ENCODE results near the gene CNFN.

Gene CNFN

GRCh38 chr19:42406111-42406510 lies 16.0 kb upstream of the CNFN start:
- H3K4me1 ChIP-seq (ENCODE audit: low read depth, poor library complexity, severe bottlenecking) = peaks cover 5% of the 10 kb centered on the region
- no peak overlapping the region for H3K9ac ChIP-seq
- no peak for TF ChIP-seq CTCF (conservative IDR thresholded peaks at IDR 0.05; ENCODE audit: low read depth, low read length)
- H3K36me3 ChIP-seq (ENCODE audit: insufficient read depth) = no peaks in the 10 kb centered on the region
- no peaks in the 10 kb centered on the region for H4K20me1 ChIP-seq (ENCODE audit: insufficient read depth)
- no peak overlapping the region for H3K4me3 ChIP-seq (IDR thresholded peaks at IDR 0.05; ENCODE audit: insufficient read depth, low read depth, low read length)
- no peak overlapping the region for H3K27ac ChIP-seq
- H3K27me3 ChIP-seq (ENCODE audit: insufficient read depth, low read depth) = no peaks in the 10 kb centered on the region
- no peaks in the 10 kb centered on the region for H3K79me2 ChIP-seq (ENCODE audit: insufficient read depth, low read depth)
- H2AFZ ChIP-seq (ENCODE audit: low read depth) = no peak overlapping the region
- H3K4me2 ChIP-seq = no peak overlapping the region

- Histone ChIP-seq H3K79me2 (ENCODE audit: insufficient read depth, low read depth) (no peaks in the 10 kb centered on the region), H3K27me3 (ENCODE audit: insufficient read depth, low read depth) (no peaks in the 10 kb centered on the region), H3K4me2 (no peak overlapping the region), H3K9ac (no peak overlapping the region), H4K20me1 (ENCODE audit: insufficient read depth) (no peaks in the 10 kb centered on the region), H3K27ac (no peak overlapping the region), H3K4me1 (ENCODE audit: low read depth, poor library complexity, severe bottlenecking) (no peaks in the 10 kb centered on the region), H2AFZ (ENCODE audit: low read depth) (no peak overlapping the region), H3K4me3 (IDR thresholded peaks at IDR 0.05; ENCODE audit: insufficient read depth, low read depth, low read length) (no peak overlapping the region), H3K36me3 (ENCODE audit: insufficient read depth) (no peaks in the 10 kb centered on the region)
- no peak for TF ChIP-seq CTCF (conservative IDR thresholded peaks at IDR 0.05; ENCODE audit: low read depth, low read length)
Measured at GRCh38 chr19:42403586-42403985, 13.5 kb upstream of the CNFN start.

- H3K27ac ChIP-seq = no peak overlapping the region
Measured at GRCh38 chr19:42402376-42403116, 12.4 kb upstream of the CNFN start.

GRCh38 chr19:42401365-42402303 lies 11.5 kb upstream of the CNFN start:
- TF ChIP-seq CTCF (conservative IDR thresholded peaks at IDR 0.05; ENCODE audit: low read depth, low read length) = peak; percentile 84
- Histone ChIP-seq H3K4me1 (ENCODE audit: low read depth, poor library complexity, severe bottlenecking) (peaks cover 6% of the 10 kb centered on the region), H3K4me2 (no peak overlapping the region), H3K9ac (no peak overlapping the region), H3K36me3 (ENCODE audit: insufficient read depth) (no peaks in the 10 kb centered on the region), H2AFZ (ENCODE audit: low read depth) (no peak overlapping the region), H3K27me3 (ENCODE audit: insufficient read depth, low read depth) (no peaks in the 10 kb centered on the region), H3K4me3 (IDR thresholded peaks at IDR 0.05; ENCODE audit: insufficient read depth, low read depth, low read length) (no peak overlapping the region), H3K27ac (no peak overlapping the region), H3K79me2 (ENCODE audit: insufficient read depth, low read depth) (no peaks in the 10 kb centered on the region), H4K20me1 (ENCODE audit: insufficient read depth) (no peaks in the 10 kb centered on the region)

More at GRCh38 chr19:42402376-42403116, 12.4 kb upstream of the CNFN start:
- Histone ChIP-seq H3K4me1 (ENCODE audit: low read depth, poor library complexity, severe bottlenecking) (peaks cover 4% of the 10 kb centered on the region), H4K20me1 (ENCODE audit: insufficient read depth) (no peaks in the 10 kb centered on the region), H3K79me2 (ENCODE audit: insufficient read depth, low read depth) (no peaks in the 10 kb centered on the region), H3K27me3 (ENCODE audit: insufficient read depth, low read depth) (no peaks in the 10 kb centered on the region), H3K36me3 (ENCODE audit: insufficient read depth) (no peaks in the 10 kb centered on the region), H3K4me2 (no peak overlapping the region), H2AFZ (ENCODE audit: low read depth) (no peak overlapping the region), H3K4me3 (IDR thresholded peaks at IDR 0.05; ENCODE audit: insufficient read depth, low read depth, low read length) (no peak overlapping the region), H3K9ac (no peak overlapping the region)
- no peak for TF ChIP-seq CTCF (conservative IDR thresholded peaks at IDR 0.05; ENCODE audit: low read depth, low read length)

All from KMS-11 (cell line).